Aorta (tissue), 5 donors: Measurements from ENCODE around the gene CELSR1. TPM values are rescaled to one million over a fixed set of nuclear protein-coding genes. Genes with fewer than 3 reads are reported as not detected.

Source experiments
- ATAC-seq: fragments of 200-7000 bp; cut with Tn5 transposase; one replicate; pipeline ENCODE4 v1.9.1; 2022; ENCODE audit warnings: moderate library complexity; ENCODE audit not compliant: low FRiP score
- DNase-seq, 2 donors: peaks; one replicate each; pipeline ENCODE4 v3.0.0-alpha.2; 2020
- H3K27ac ChIP-seq, 2 donors: one replicate each; pipeline ENCODE4 v1.5.1; 2013; ENCODE audit warnings: low read length in 2 of 2, mild to moderate bottlenecking in 2 of 2, moderate library complexity in 2 of 2, control low read depth in 1 of 2, inconsistent platforms in 1 of 2, low read depth in 1 of 2
- H3K27me3 ChIP-seq, 2 donors: one replicate each; pipeline ENCODE4 v1.6.1; 2013; ENCODE audit warnings: control low read depth in 1 of 2, low read length in 1 of 2, mild to moderate bottlenecking in 1 of 2, moderate library complexity in 1 of 2; ENCODE audit not compliant: insufficient read depth in 2 of 2, control insufficient read depth in 1 of 2
- H3K36me3 ChIP-seq, 2 donors: one replicate each; pipeline ENCODE4 v1.6.1; 2013; ENCODE audit warnings: control low read depth in 1 of 2, low read length in 1 of 2, mild to moderate bottlenecking in 1 of 2; ENCODE audit not compliant: insufficient read depth in 2 of 2, control insufficient read depth in 1 of 2
- H3K4me1 ChIP-seq, 2 donors: one replicate each; pipeline ENCODE4 v1.6.1; 2013; ENCODE audit warnings: low read length in 2 of 2, control low read depth in 1 of 2, mild to moderate bottlenecking in 1 of 2, moderate library complexity in 1 of 2; ENCODE audit not compliant: insufficient read depth in 2 of 2, control insufficient read depth in 1 of 2
- H3K4me3 ChIP-seq, 2 donors: one replicate each; pipeline ENCODE4 v1.5.1; 2013; ENCODE audit warnings: low read length in 2 of 2, control low read depth in 1 of 2, mild to moderate bottlenecking in 1 of 2
- H3K9me3 ChIP-seq: one replicate; pipeline ENCODE4 v1.6.1; 2013; ENCODE audit warnings: mild to moderate bottlenecking, low read length; ENCODE audit not compliant: control insufficient read depth
- WGBS, 2 donors: extraction: QIAGEN DNeasy Blood & Tissue Kit; methylation state at CpG; one replicate each; pipeline ENCODE4 v1.1.7; 2013; 5-methylcytosine and 5-hydroxymethylcytosine counted together
- intact Hi-C, 2 donors: fragments of 100-400 bp; cut with DNase I; formaldehyde crosslinking; loops; one replicate each; pipeline versions ENCODE4 v1.14.2 to v1.15.0; 2022
- polyA plus RNA-seq, 2 donors: library from polyadenylated mRNA; stranded (reverse); fragments of 200-250 nt; gene quantifications; one replicate each; pipeline ENCODE4 v1.2.3, GENCODE V29; 2013
- total RNA-seq, 2 donors: library from RNA; stranded (reverse); fragmentation: NEBNext Ultra II Directional; extraction: Animal tissue kit (Norgen Biotek cat#: 25700); gene quantifications; one replicate each; pipeline ENCODE4 v1.2.1, GENCODE V29; 2021
- donor health status: healthy with polysubstance abuse.
- donor health status: Bipolar disorder and iron deficiency.
- donor health status: DM: no; HTN: no; CAD: no.
- donor health status: DM: no; HTN: no; CAD: no.
- donor health status: DM: yes; HTN: yes; CAD: no.

CELSR1 gene
- total and polyA plus RNA-seq, 4 donors = 0.15 to 3.0 (median 1.3) TPM

DNA sequence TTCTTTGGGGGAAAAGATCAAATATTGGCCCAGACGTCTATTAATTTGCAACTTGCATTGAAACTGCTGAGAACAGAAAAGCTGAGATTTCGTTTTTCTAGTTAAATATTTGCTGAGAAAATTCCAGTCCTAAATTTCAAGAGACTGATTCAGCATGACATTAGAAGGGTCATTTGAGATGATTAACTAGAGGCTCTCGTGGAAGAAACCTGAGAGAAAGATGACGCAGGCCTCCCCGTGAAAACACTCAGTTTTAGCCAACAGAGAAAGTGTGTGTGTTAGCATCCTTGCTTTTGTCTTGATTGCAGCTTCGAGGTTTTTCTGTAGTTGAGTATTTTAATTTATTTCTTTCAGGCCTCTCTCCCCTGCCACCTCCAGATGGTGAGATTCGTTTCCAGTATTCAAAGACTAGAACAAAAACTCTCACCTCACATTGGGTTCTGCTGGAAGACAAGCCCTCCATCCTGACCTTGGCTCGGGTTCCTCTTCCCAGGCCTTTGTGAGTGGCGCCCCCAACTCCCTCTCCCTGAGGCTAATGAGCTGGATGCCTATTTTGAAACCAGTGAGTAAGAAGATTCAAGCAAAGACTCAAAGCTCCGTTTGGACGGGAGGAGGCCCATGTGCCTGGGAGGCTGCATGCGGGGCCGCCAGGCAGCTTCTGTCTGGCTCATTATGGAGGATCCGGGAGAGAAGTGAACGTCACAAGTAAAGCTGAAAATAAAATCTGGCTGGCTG is 52.4 kb downstream of the CELSR1 start:
- Histone ChIP-seq H3K27ac (no peak overlapping the region), H3K9me3 (peaks cover 2% of the 10 kb centered on the region), H3K4me1 (no peaks in the 10 kb centered on the region), H3K27me3 (no peaks in the 10 kb centered on the region), H3K4me3 (no peak overlapping the region), H3K36me3 (no peaks in the 10 kb centered on the region)
- intact Hi-C loops = no loop called here
- no peak for DNase-seq
- ATAC-seq = no peak
- 72 to 77% methylated on average over 15 of the region's 15 CpGs for WGBS, 2 donors

DNA sequence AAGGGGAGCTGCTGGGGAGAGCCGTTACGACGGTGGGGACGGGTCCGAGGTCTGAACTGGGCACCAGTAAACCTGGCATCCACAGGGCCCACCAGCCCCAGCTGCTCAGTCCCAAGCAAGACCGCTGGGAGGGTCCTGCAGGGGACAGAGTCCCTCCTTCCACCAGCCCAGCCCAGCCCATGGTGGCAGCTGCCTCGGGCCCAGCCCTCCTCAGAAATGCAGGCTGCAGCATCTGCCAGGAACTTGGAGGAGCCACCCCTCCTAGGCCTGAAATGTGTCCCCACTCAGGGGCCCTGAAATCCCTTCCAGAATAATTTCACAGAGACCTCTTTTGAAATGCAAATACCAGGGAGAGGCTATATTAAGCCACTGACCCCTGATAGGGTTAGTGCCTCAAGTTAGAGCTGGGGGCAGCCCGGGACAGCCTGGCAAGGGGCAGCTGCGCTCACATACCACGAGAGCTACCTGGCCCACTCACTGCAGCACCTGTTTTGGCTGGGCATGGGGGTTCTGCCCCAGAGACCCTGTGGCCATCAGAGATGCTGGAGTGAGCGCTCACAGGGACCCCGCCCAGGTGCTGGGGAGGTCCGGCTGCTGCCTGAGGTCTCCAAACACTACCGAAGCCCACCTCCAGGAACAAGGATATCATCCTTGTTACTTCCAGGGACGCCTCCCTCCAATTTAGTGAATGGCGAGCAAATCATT is 53.1 kb downstream of the CELSR1 start:
- H3K4me1 ChIP-seq = no peaks in the 10 kb centered on the region
- H3K4me3 ChIP-seq = no peak overlapping the region
- H3K9me3 ChIP-seq = peaks cover 2% of the 10 kb centered on the region
- H3K27me3 ChIP-seq = no peaks in the 10 kb centered on the region
- no peak for DNase-seq
- H3K27ac ChIP-seq = no peak overlapping the region
- intact Hi-C loops = no loop called here
- ATAC-seq = no peak
- H3K36me3 ChIP-seq = no peaks in the 10 kb centered on the region
- 90 to 91% methylated on average over 16 of the region's 16 CpGs for WGBS, 2 donors

DNA sequence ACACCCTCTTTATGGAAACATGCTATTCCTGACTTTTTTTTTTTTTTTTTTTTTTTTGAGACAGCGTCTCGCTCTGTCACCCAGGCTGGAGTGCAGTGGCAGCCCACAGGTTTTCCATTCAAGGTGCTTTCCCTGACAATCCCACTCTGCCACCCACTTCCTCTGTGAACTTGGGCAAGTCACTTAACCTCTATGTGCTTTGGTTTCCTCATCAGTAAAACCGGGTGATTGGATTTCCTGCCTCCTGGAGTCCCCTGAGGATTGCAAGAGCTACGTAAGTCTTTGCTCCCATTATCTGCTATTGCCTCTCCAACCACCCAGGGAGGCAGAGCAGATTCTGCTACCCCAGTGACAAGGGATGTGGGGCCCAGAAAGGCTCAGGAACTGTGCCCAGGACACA is 54.1 kb downstream of the CELSR1 start:
- no peaks in the 10 kb centered on the region for H3K36me3 ChIP-seq
- WGBS, 2 donors = 44 to 45% methylated on average over 4 of the region's 4 CpGs
- H3K9me3 ChIP-seq = peaks cover 2% of the 10 kb centered on the region
- no peak overlapping the region for H3K27ac ChIP-seq
- intact Hi-C loops = no loop called here
- H3K4me3 ChIP-seq = no peak overlapping the region
- DNase-seq (no peak), ATAC-seq (no peak)
- no peaks in the 10 kb centered on the region for H3K4me1 ChIP-seq
- H3K27me3 ChIP-seq = no peaks in the 10 kb centered on the region

- intact Hi-C loops = no loop called here
- no peak overlapping the region for H3K4me3 ChIP-seq
- H3K36me3 ChIP-seq = no peaks in the 10 kb centered on the region
- DNase-seq = no peak
- H3K27ac ChIP-seq = no peak overlapping the region
- H3K4me1 ChIP-seq = no peaks in the 10 kb centered on the region
- no peak for ATAC-seq
- 81 to 83% methylated on average over 7 of the region's 7 CpGs for WGBS, 2 donors
- H3K9me3 ChIP-seq = peaks cover 2% of the 10 kb centered on the region
- no peaks in the 10 kb centered on the region for H3K27me3 ChIP-seq
Measured at GRCh38 chr22:46482056-46482675, 55.3 kb downstream of the CELSR1 start.

DNA sequence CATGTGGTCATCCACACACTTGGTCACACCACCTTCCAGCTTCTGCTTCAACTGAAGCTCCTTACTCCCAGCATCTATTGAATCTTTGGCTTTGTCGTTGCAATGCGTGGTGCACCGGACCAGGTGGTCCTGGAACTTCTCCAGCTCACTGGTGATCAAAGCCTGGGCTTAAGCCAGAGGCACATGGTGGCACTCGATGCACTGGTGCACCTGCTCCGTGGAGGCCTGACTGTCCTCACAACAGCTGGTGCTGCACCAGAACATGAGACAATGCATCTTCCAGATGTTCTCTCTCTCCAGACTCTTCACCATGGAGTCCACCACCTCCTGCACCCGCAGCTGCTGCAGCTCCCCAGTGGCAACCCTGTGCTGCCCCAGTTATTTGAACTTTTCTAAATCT is 56.0 kb downstream of the CELSR1 start:
- H3K9me3 ChIP-seq = peaks cover 2% of the 10 kb centered on the region
- intact Hi-C loops = no loop called here
- no peak for DNase-seq
- WGBS, 2 donors = 75 to 78% methylated on average over 6 of the region's 6 CpGs
- H3K36me3 ChIP-seq = no peaks in the 10 kb centered on the region
- H3K27ac ChIP-seq = no peak overlapping the region
- no peak overlapping the region for H3K4me3 ChIP-seq
- H3K4me1 ChIP-seq = no peaks in the 10 kb centered on the region
- H3K27me3 ChIP-seq = no peaks in the 10 kb centered on the region
- no peak for ATAC-seq

DNA sequence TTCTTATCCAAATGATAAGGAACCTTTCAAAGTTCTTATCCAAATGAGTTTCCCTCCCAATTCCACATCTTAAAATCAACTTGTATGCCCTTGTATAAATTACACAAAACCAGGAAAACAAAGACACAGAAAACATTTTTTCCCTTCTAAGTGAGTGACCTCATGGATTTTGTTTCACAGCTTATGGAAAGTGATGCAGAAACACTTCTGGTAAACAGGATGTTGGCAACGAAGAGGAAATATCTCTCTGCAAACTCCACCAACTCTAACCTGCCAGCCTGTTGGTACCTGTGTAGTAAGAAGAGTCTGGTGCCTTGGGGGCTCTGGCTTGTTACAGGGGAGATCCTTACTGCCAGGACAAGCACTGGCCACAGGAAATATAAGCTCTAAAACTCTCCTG is 57.0 kb downstream of the CELSR1 start:
- H3K36me3 ChIP-seq = no peaks in the 10 kb centered on the region
- ATAC-seq (no peak), DNase-seq (no peak)
- H3K27me3 ChIP-seq = no peaks in the 10 kb centered on the region
- H3K4me3 ChIP-seq = no peak overlapping the region
- no peak overlapping the region for H3K27ac ChIP-seq
- 57 to 68% methylated on average over 1 of the region's 1 CpG for WGBS, 2 donors
- H3K4me1 ChIP-seq = no peaks in the 10 kb centered on the region
- H3K9me3 ChIP-seq = peaks cover 2% of the 10 kb centered on the region
- intact Hi-C loops = no loop called here

DNA sequence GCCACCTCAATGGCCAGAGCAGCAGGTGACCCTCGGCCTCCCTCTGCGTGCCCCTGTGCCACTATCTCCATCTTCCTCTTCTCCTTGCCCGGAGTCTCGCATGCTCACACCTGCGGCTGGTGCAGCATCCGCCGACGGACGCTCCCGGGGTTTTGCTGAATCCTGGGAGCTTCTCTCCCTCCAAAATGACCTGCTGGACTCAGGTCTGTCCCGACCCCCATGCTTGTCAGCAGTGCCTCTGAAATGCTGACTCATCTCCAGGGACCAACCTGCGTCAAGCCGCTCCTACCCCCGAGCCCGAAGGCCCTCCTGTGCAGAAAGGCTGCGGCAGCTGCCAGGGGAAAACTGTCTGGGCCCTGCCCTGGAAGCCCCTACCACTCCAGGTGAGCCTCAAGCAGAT is 58.4 kb downstream of the CELSR1 start:
- 88% methylated on average over 16 of the region's 16 CpGs for WGBS, 2 donors
- Histone ChIP-seq H3K9me3 (peaks cover 4% of the 10 kb centered on the region), H3K36me3 (no peaks in the 10 kb centered on the region), H3K4me1 (no peaks in the 10 kb centered on the region), H3K27ac (no peak overlapping the region), H3K4me3 (no peak overlapping the region), H3K27me3 (no peaks in the 10 kb centered on the region)
- intact Hi-C loops = no loop called here
- no peak for DNase-seq
- no peak for ATAC-seq

GRCh38 chr22:46478083-46478551 is 59.3 kb downstream of the CELSR1 start:
- 64 to 68% methylated on average over 17 of the region's 17 CpGs for WGBS, 2 donors
- H3K27ac ChIP-seq = no peak overlapping the region
- no peak overlapping the region for H3K4me3 ChIP-seq
- intact Hi-C loops = no loop called here
- DNase-seq = no peak
- H3K27me3 ChIP-seq = no peaks in the 10 kb centered on the region
- no peak for ATAC-seq
- peaks cover 4% of the 10 kb centered on the region for H3K9me3 ChIP-seq
- no peaks in the 10 kb centered on the region for H3K36me3 ChIP-seq
- no peaks in the 10 kb centered on the region for H3K4me1 ChIP-seq
